Measurements from ENCODE around the gene CYP2C18.
"Not testable (repeated sequence)": the region's sequence is repeated elsewhere in the genome, so short reads cannot be mapped to it uniquely, and the experiment has no call there.

The CYP2C18 gene

DNA sequence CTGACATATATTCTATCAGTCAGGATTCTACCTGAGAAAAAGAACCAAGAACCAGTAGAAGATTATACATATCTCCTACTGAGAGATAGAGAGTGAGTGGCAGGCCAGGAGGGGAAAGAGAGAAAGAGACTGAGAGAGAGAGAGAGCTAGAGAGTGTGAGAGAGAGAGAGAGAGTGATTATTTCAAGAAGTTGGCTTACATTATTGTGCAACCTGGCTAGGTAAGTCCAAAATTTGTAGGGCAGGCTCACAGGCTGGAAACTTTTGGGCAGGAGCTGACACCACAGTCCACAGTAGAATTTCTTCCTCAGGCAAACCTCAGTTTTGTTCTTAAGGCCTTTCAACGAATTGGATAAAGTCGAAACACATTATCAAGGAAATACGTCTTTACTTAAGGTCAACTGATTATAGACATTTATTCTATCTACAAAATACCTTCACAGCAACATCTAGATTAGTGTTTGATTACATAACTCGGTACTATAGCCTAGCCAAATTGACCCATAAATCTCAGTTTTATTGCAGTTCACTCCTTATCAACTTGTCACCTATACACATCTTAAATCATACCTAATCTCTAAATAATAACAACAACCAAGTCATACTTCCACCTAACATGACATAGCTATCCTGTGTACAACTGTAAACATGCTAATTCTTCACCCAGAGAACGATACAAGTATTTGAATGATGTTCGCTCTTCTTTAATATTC, 17.0 kb upstream of the CYP2C18 start:
- no peak for DNase-seq (ENCODE audit: low read depth)
- TF ChIP-seq, protein P1, sequence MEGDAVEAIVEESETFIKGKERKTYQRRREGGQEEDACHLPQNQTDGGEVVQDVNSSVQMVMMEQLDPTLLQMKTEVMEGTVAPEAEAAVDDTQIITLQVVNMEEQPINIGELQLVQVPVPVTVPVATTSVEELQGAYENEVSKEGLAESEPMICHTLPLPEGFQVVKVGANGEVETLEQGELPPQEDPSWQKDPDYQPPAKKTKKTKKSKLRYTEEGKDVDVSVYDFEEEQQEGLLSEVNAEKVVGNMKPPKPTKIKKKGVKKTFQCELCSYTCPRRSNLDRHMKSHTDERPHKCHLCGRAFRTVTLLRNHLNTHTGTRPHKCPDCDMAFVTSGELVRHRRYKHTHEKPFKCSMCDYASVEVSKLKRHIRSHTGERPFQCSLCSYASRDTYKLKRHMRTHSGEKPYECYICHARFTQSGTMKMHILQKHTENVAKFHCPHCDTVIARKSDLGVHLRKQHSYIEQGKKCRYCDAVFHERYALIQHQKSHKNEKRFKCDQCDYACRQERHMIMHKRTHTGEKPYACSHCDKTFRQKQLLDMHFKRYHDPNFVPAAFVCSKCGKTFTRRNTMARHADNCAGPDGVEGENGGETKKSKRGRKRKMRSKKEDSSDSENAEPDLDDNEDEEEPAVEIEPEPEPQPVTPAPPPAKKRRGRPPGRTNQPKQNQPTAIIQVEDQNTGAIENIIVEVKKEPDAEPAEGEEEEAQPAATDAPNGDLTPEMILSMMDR (IDR thresholded peaks at IDR 0.05; ENCODE audit: control insufficient read depth, insufficient read depth, low read depth, low read length, missing control alignments), result no peak
- no peak overlapping the region for H3K4me3 ChIP-seq (ENCODE audit: control insufficient read depth, low read depth, low read length)

- TF ChIP-seq, protein P1 (IDR thresholded peaks at IDR 0.05; ENCODE audit: control insufficient read depth, insufficient read depth, low read depth, low read length, missing control alignments), result no peak
- H3K4me3 ChIP-seq (ENCODE audit: control insufficient read depth, low read depth, low read length), result no peak overlapping the region
- DNase-seq (ENCODE audit: low read depth), result no peak
Measured at GRCh38 chr10:94673614-94674321, 9.8 kb upstream of the CYP2C18 start.

- TF ChIP-seq, protein P1 (IDR thresholded peaks at IDR 0.05; ENCODE audit: control insufficient read depth, insufficient read depth, low read depth, low read length, missing control alignments), result no peak
- no peak for DNase-seq (ENCODE audit: low read depth)
- H3K4me3 ChIP-seq (ENCODE audit: control insufficient read depth, low read depth, low read length), result no peak overlapping the region
Measured at GRCh38 chr10:94676496-94676895, 7.0 kb upstream of the CYP2C18 start.

GRCh38 chr10:94677691-94678090, 5.8 kb upstream of the CYP2C18 start:
- no peak for DNase-seq (ENCODE audit: low read depth)

DNA sequence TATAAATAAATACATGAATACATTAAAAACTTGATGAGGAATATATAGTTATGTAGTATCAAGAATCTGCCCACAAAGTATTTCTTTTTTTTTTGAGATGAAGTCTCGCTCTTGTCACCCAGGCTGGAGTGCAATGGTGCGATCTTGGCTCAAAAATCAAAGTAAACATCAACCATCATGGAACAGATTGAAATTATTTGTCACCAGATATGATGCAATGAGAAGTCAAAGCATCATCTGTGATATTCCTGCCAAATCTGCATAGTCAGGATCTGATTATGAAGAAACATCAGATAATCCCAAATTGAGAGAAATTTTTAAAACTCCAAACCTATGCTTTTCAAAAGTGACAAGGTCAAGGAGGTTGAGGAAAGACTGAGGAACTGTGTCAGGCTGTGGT, 5.1 kb upstream of the CYP2C18 start:
- TF ChIP-seq, protein P1 (IDR thresholded peaks at IDR 0.05; ENCODE audit: control insufficient read depth, insufficient read depth, low read depth, low read length, missing control alignments), result no peak
- H3K4me3 ChIP-seq (ENCODE audit: control insufficient read depth, low read depth, low read length), result no peak overlapping the region
- DNase-seq (ENCODE audit: low read depth), result no peak

More at GRCh38 chr10:94677691-94678090, 5.8 kb upstream of the CYP2C18 start:
- TF ChIP-seq, protein P1 (IDR thresholded peaks at IDR 0.05; ENCODE audit: control insufficient read depth, insufficient read depth, low read depth, low read length, missing control alignments), result no peak
- no peak overlapping the region for H3K4me3 ChIP-seq (ENCODE audit: control insufficient read depth, low read depth, low read length)

- no peak for DNase-seq (ENCODE audit: low read depth)
- TF ChIP-seq, protein P1 (IDR thresholded peaks at IDR 0.05; ENCODE audit: control insufficient read depth, insufficient read depth, low read depth, low read length, missing control alignments), result no peak
- no peak overlapping the region for H3K4me3 ChIP-seq (ENCODE audit: control insufficient read depth, low read depth, low read length)
Measured at GRCh38 chr10:94680544-94680943, 3.0 kb upstream of the CYP2C18 start.

GRCh38 chr10:94682636-94683035, 893 bp upstream of the CYP2C18 start:
- not testable (repeated sequence) for H3K4me3 ChIP-seq (ENCODE audit: control insufficient read depth, low read depth, low read length); DNase-seq (ENCODE audit: low read depth)
